Naive B cell (primary cell): ENCODE measurements around the gene LPCAT2. TPM values are rescaled to one million over a fixed set of nuclear protein-coding genes. Genes with fewer than 3 reads are reported as not detected.

Experiments
- ATAC-seq, 2 donors: fragments of 150-1000 bp; cut with Tn5 transposase; 2 replicates each; pipeline ENCODE4 v1.10.0; 2021; ENCODE audit warnings: low read depth in 2 of 2, mild to moderate bottlenecking in 2 of 2, moderate library complexity in 2 of 2
- DNase-seq: peaks from one replicate; pipeline ENCODE4 v3.0.0; 2022
- H3K27ac Mint-ChIP-seq, 6 donors: one replicate each; pipeline ENCODE4 v1.8.0; 2020 to 2022; ENCODE audit warnings: mild to moderate bottlenecking in 6 of 6, mixed read lengths in 6 of 6, moderate library complexity in 5 of 6, inconsistent platforms in 2 of 6
- H3K27me3 Mint-ChIP-seq, 3 donors: one replicate each; pipeline ENCODE4 v1.8.0; 2021 to 2022; ENCODE audit warnings: mixed read lengths in 3 of 3, mild to moderate bottlenecking in 1 of 3
- H3K36me3 Mint-ChIP-seq, 2 donors: one replicate each; pipeline ENCODE4 v1.8.0; 2020 to 2022; ENCODE audit warnings: mixed read lengths in 2 of 2, inconsistent platforms in 1 of 2, mild to moderate bottlenecking in 1 of 2
- H3K4me1 Mint-ChIP-seq, 3 donors: one replicate each; pipeline ENCODE4 v1.8.0; 2020 to 2022; ENCODE audit warnings: mixed read lengths in 3 of 3, inconsistent platforms in 1 of 3, mild to moderate bottlenecking in 1 of 3, moderate library complexity in 1 of 3
- H3K4me3 Mint-ChIP-seq, 8 donors: one replicate each; pipeline ENCODE4 v1.8.0; 2020 to 2022; ENCODE audit warnings: mild to moderate bottlenecking in 8 of 8, mixed read lengths in 8 of 8, moderate library complexity in 8 of 8, inconsistent platforms in 2 of 8
- H3K9me3 Mint-ChIP-seq, 7 donors: one replicate each; pipeline ENCODE4 v1.8.0; 2020 to 2022; ENCODE audit warnings: mixed read lengths in 7 of 7, mild to moderate bottlenecking in 5 of 7, inconsistent platforms in 2 of 7, moderate library complexity in 1 of 7
- polyA plus RNA-seq, 6 donors: library from polyadenylated mRNA; unstranded; fragments of 300-500 nt; fragmentation: Illumina TruSeq; gene quantifications; one replicate each; pipeline ENCODE4 v1.2.3, GENCODE V29; 2021; ENCODE audit warnings: low read depth in 6 of 6

Gene LPCAT2
- polyA plus RNA-seq, 6 donors from 2014 or later, result 0.53 to 1.3 (median 0.61) TPM; not detected in 1

- Mint-ChIP-seq H3K9me3 (peaks cover 0 to 10% (median 7%) of the 10 kb centered on the region in 7 donors), H3K4me1 (no peaks in the 10 kb centered on the region), H3K27ac (no peak overlapping the region), H3K4me3 (no peak overlapping the region), H3K36me3 (no peaks in the 10 kb centered on the region), H3K27me3 (no peaks in the 10 kb centered on the region)
- DNase-seq (no peak), ATAC-seq (no peak)
Measured at GRCh38 chr16:55526441-55526840, 17.6 kb downstream of the LPCAT2 start.

DNA sequence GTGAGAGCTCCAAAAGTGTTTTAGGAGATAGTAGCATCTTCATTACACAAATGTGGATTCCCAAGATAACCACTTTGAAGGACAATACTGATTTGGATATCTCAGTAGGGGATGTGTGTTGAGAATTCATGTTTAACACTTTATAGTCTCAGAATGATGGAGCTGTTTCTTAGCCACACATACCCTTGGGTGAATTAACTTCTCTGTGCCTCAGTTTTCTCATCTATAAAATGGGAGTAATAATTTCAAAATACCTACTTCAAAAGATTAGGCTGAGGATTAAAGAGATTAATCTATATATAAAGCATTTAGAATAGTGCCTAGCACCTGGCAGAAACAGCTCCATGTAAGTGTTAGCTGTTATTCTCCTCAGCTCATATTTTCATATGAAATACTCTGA is 19.0 kb downstream of the LPCAT2 start:
- H3K36me3 Mint-ChIP-seq, result no peaks in the 10 kb centered on the region
- DNase-seq (no peak), ATAC-seq (no peak)
- no peaks in the 10 kb centered on the region for H3K4me1 Mint-ChIP-seq
- no peaks in the 10 kb centered on the region for H3K27me3 Mint-ChIP-seq
- H3K27ac Mint-ChIP-seq, result no peak overlapping the region
- H3K4me3 Mint-ChIP-seq, result no peak overlapping the region
- H3K9me3 Mint-ChIP-seq, result no peaks in the 10 kb centered on the region

DNA sequence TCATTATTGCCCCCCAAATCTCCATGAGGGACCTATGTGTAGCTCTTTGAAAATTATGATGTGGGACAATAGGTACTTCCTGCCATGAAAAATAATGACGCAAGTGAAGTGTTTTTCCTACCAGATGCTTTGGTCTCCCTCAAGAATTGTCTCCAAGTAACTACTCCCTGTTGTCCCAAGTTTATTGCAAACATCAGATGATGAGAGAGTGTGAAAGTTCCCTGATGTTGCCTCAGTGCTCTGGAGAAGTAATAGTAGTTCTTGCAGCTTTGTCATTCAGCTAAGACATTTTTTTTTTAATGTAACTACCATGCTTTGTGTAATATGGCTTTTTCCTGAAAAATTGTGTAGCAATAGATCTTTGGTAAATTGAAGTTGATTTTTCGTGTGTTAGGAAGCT is 20.1 kb downstream of the LPCAT2 start:
- H3K36me3 Mint-ChIP-seq, result no peaks in the 10 kb centered on the region
- no peaks in the 10 kb centered on the region for H3K9me3 Mint-ChIP-seq
- ATAC-seq, result no peak
- H3K27ac Mint-ChIP-seq, result no peak overlapping the region
- DNase-seq, result no peak
- no peaks in the 10 kb centered on the region for H3K27me3 Mint-ChIP-seq
- H3K4me3 Mint-ChIP-seq, result no peak overlapping the region
- no peaks in the 10 kb centered on the region for H3K4me1 Mint-ChIP-seq

DNA sequence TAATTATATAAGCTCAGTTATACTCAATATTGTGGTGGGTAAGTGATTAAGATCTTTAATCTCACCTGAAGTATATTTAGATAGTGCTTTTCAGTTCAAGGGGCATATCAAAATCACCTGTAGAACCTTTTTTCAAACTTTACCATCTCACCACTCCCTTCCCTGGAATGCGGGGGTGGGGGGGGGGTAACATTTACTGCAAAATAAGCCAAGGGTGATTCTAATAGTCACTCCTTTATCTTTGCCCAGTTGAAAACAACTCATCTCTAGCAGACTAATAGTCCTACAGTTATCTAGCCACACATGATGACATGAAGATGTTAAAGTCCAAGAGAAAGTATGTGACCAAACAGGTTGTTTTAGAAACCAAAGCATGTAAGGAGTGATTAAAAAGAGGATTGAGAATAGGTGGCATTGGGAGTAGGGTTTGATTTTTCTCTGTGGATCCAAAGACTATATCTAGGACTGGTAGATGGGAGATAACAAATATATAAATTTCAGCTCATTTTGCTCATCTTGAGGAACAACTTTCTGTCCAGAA is 21.5 kb downstream of the LPCAT2 start:
- H3K36me3 Mint-ChIP-seq, result no peaks in the 10 kb centered on the region
- no peaks in the 10 kb centered on the region for H3K9me3 Mint-ChIP-seq
- H3K27ac Mint-ChIP-seq, result peak overlapping the region in 1 of 6 donors; percentile 39
- DNase-seq (no peak), ATAC-seq (no peak)
- no peaks in the 10 kb centered on the region for H3K4me1 Mint-ChIP-seq
- H3K27me3 Mint-ChIP-seq, result no peaks in the 10 kb centered on the region
- H3K4me3 Mint-ChIP-seq, result no peak overlapping the region

- Mint-ChIP-seq H3K36me3 (no peaks in the 10 kb centered on the region), H3K4me3 (no peak overlapping the region), H3K27me3 (no peaks in the 10 kb centered on the region), H3K9me3 (no peaks in the 10 kb centered on the region), H3K27ac (no peak overlapping the region), H3K4me1 (no peaks in the 10 kb centered on the region)
- no peak for DNase-seq
- no peak for ATAC-seq
Measured at GRCh38 chr16:55532227-55532626, 23.4 kb downstream of the LPCAT2 start.

- no peaks in the 10 kb centered on the region for H3K27me3 Mint-ChIP-seq
- ATAC-seq, result no peak
- H3K27ac Mint-ChIP-seq, result no peak overlapping the region
- no peak overlapping the region for H3K4me3 Mint-ChIP-seq
- DNase-seq, result no peak
- no peaks in the 10 kb centered on the region for H3K36me3 Mint-ChIP-seq
- H3K4me1 Mint-ChIP-seq, result no peaks in the 10 kb centered on the region
- no peaks in the 10 kb centered on the region for H3K9me3 Mint-ChIP-seq
Measured at GRCh38 chr16:55534756-55535155, 25.9 kb downstream of the LPCAT2 start.

- Mint-ChIP-seq H3K4me3 (no peak overlapping the region), H3K4me1 (no peaks in the 10 kb centered on the region), H3K9me3 (no peaks in the 10 kb centered on the region), H3K27me3 (no peaks in the 10 kb centered on the region), H3K27ac (no peak overlapping the region), H3K36me3 (no peaks in the 10 kb centered on the region)
- DNase-seq, result no peak
- ATAC-seq, result no peak
Measured at GRCh38 chr16:55539049-55539448, 30.2 kb downstream of the LPCAT2 start.

DNA sequence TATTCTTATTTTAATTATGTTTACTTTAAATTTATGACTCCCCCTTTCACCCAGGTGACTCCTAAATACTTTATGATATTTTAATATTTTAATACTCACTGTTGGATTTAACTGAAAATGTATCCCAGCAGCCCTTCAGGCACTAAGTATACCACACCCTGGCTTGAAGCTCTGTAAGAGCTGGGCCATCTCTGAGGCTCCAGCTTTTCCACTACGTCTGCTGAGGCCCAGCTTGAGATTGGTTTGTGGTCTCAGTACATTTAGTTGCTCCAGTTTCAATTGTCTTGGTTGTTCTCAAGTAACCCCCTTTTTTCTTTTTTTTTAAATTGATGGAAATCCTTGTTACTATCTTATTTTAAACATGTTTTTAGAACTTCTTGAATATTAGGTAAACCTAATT is 30.6 kb downstream of the LPCAT2 start:
- Mint-ChIP-seq H3K27ac (no peak overlapping the region), H3K36me3 (no peaks in the 10 kb centered on the region), H3K9me3 (no peaks in the 10 kb centered on the region), H3K4me3 (no peak overlapping the region), H3K27me3 (no peaks in the 10 kb centered on the region), H3K4me1 (no peaks in the 10 kb centered on the region)
- no peak for ATAC-seq
- DNase-seq, result no peak

- no peak for DNase-seq
- Mint-ChIP-seq H3K4me1 (no peaks in the 10 kb centered on the region), H3K27ac (no peak overlapping the region), H3K4me3 (no peak overlapping the region), H3K27me3 (no peaks in the 10 kb centered on the region), H3K9me3 (no peaks in the 10 kb centered on the region), H3K36me3 (no peaks in the 10 kb centered on the region)
- ATAC-seq, result no peak
Measured at GRCh38 chr16:55540221-55540620, 31.3 kb downstream of the LPCAT2 start.

- no peaks in the 10 kb centered on the region for H3K4me1 Mint-ChIP-seq
- no peak overlapping the region for H3K27ac Mint-ChIP-seq
- no peaks in the 10 kb centered on the region for H3K9me3 Mint-ChIP-seq
- H3K4me3 Mint-ChIP-seq, result no peak overlapping the region
- H3K36me3 Mint-ChIP-seq, result no peaks in the 10 kb centered on the region
- no peaks in the 10 kb centered on the region for H3K27me3 Mint-ChIP-seq
- no peak for DNase-seq
- ATAC-seq, result no peak
Measured at GRCh38 chr16:55542459-55543082, 33.7 kb downstream of the LPCAT2 start.

GRCh38 chr16:55543472-55543871 is 34.6 kb downstream of the LPCAT2 start:
- ATAC-seq (no peak), DNase-seq (no peak)
- no peak overlapping the region for H3K27ac Mint-ChIP-seq
- no peaks in the 10 kb centered on the region for H3K27me3 Mint-ChIP-seq
- H3K9me3 Mint-ChIP-seq, result no peaks in the 10 kb centered on the region
- no peaks in the 10 kb centered on the region for H3K4me1 Mint-ChIP-seq
- H3K4me3 Mint-ChIP-seq, result no peak overlapping the region
- H3K36me3 Mint-ChIP-seq, result no peaks in the 10 kb centered on the region

- H3K9me3 Mint-ChIP-seq, result peaks cover 0 to 3% (median 0%) of the 10 kb centered on the region in 7 donors
- no peak for DNase-seq
- no peak overlapping the region for H3K27ac Mint-ChIP-seq
- H3K27me3 Mint-ChIP-seq, result no peaks in the 10 kb centered on the region
- no peaks in the 10 kb centered on the region for H3K36me3 Mint-ChIP-seq
- ATAC-seq, result no peak
- no peaks in the 10 kb centered on the region for H3K4me1 Mint-ChIP-seq
- no peak overlapping the region for H3K4me3 Mint-ChIP-seq
Measured at GRCh38 chr16:55552621-55553020, 43.7 kb downstream of the LPCAT2 start.

DNA sequence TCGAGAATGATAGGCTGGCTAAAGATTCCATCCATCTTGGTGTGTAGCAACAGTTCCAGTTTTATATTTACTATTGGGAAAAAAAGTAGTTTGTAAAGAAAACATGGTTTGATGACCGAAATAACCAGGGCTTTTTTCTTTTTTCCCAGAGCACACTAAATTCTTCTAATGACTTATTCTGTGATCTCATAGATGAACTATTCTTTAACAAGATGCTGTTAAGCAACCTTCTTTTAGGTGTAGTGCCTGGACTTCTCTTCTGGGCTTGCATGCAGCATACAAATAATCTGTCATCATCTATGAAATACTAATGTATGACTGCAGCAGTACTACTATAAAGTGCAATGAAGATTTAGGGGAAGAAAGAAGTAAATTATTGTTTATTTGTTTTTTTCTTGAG is 46.6 kb downstream of the LPCAT2 start:
- H3K4me1 Mint-ChIP-seq, result no peaks in the 10 kb centered on the region
- no peak overlapping the region for H3K27ac Mint-ChIP-seq
- H3K9me3 Mint-ChIP-seq, result peaks cover 0 to 3% (median 0%) of the 10 kb centered on the region in 7 donors
- no peaks in the 10 kb centered on the region for H3K27me3 Mint-ChIP-seq
- no peak for ATAC-seq
- H3K36me3 Mint-ChIP-seq, result no peaks in the 10 kb centered on the region
- no peak overlapping the region for H3K4me3 Mint-ChIP-seq
- DNase-seq, result no peak

- ATAC-seq, result no peak
- no peaks in the 10 kb centered on the region for H3K4me1 Mint-ChIP-seq
- no peak overlapping the region for H3K27ac Mint-ChIP-seq
- DNase-seq, result no peak
- H3K36me3 Mint-ChIP-seq, result no peaks in the 10 kb centered on the region
- H3K4me3 Mint-ChIP-seq, result no peak overlapping the region
- H3K27me3 Mint-ChIP-seq, result no peaks in the 10 kb centered on the region
- peaks cover 0 to 3% (median 0%) of the 10 kb centered on the region in 7 donors for H3K9me3 Mint-ChIP-seq
Measured at GRCh38 chr16:55557186-55557585, 48.3 kb downstream of the LPCAT2 start.

GRCh38 chr16:55559233-55559632 is 50.4 kb downstream of the LPCAT2 start:
- Mint-ChIP-seq H3K4me3 (no peak overlapping the region), H3K9me3 (peaks cover 0 to 3% (median 0%) of the 10 kb centered on the region in 7 donors), H3K27ac (no peak overlapping the region), H3K4me1 (no peaks in the 10 kb centered on the region), H3K27me3 (no peaks in the 10 kb centered on the region), H3K36me3 (no peaks in the 10 kb centered on the region)
- no peak for DNase-seq
- no peak for ATAC-seq
